H9 (cell line): ENCODE data around the gene MRFAP1. TPM values are rescaled to one million over a fixed set of nuclear protein-coding genes. Genes with fewer than 3 reads are reported as not detected.

Experiments used
- DNase-seq: peaks from one replicate; pipeline ENCODE4 v3.0.0-alpha.2; 2017
- H2AFZ ChIP-seq: one replicate; pipeline ENCODE4 v1.6.1; 2013; ENCODE audit warnings: mild to moderate bottlenecking, low read length, control low read depth, moderate library complexity
- H2AK5ac ChIP-seq: 2 replicates; pipeline ENCODE4 v1.6.1; 2013; ENCODE audit warnings: low read length, control low read depth, mixed read lengths; ENCODE audit not compliant: insufficient read length
- H2BK120ac ChIP-seq: one replicate; pipeline ENCODE4 v1.6.1; 2013; ENCODE audit warnings: low read depth, mild to moderate bottlenecking, low read length, control low read depth, inconsistent platforms; ENCODE audit not compliant: poor library complexity, severe bottlenecking
- H2BK12ac ChIP-seq: 2 replicates; pipeline ENCODE4 v1.6.1; 2013; ENCODE audit warnings: low read length, control low read depth, mixed read lengths, low read depth; ENCODE audit not compliant: insufficient read length
- H2BK15ac ChIP-seq: 2 replicates; pipeline ENCODE4 v1.6.1; 2013; ENCODE audit warnings: low read depth, low read length, control low read depth
- H2BK20ac ChIP-seq: one replicate; pipeline ENCODE4 v1.6.1; 2013; ENCODE audit warnings: low read depth, mild to moderate bottlenecking, low read length, control low read depth, inconsistent platforms; ENCODE audit not compliant: poor library complexity, severe bottlenecking
- H2BK5ac ChIP-seq: 2 replicates; pipeline ENCODE4 v1.6.1; 2013; ENCODE audit warnings: low read length, control low read depth, mixed read lengths; ENCODE audit not compliant: insufficient read length
- H3K14ac ChIP-seq: 2 replicates; pipeline ENCODE4 v1.6.1; 2013; ENCODE audit warnings: low read length, control low read depth; ENCODE audit not compliant: insufficient read depth
- H3K18ac ChIP-seq: 2 replicates; pipeline ENCODE4 v1.6.1; 2013; ENCODE audit warnings: low read depth, mild to moderate bottlenecking, mixed read lengths, low read length, control low read depth; ENCODE audit not compliant: insufficient read length
- H3K23ac ChIP-seq: 2 replicates; pipeline ENCODE4 v1.6.1; 2013; ENCODE audit warnings: low read length, control low read depth, mixed read lengths, low read depth; ENCODE audit not compliant: insufficient read length
- H3K23me2 ChIP-seq: 2 replicates; pipeline ENCODE4 v1.6.1; 2013; ENCODE audit warnings: low read depth, mild to moderate bottlenecking, mixed read lengths, low read length, control low read depth; ENCODE audit not compliant: insufficient read length, poor library complexity, severe bottlenecking
- H3K27ac ChIP-seq: 2 replicates; pipeline ENCODE4 v1.5.1; 2013; ENCODE audit warnings: low read length, control low read depth, mixed read lengths, low read depth; ENCODE audit not compliant: insufficient read length
- H3K27me3 ChIP-seq: 2 replicates; pipeline ENCODE4 v1.6.1; 2013; ENCODE audit warnings: low read length, control low read depth, inconsistent platforms; ENCODE audit not compliant: insufficient read depth
- H3K4ac ChIP-seq: 2 replicates; pipeline ENCODE4 v1.6.1; 2013; ENCODE audit warnings: low read depth, mild to moderate bottlenecking, control low read depth, inconsistent platforms, low read length, moderate library complexity
- H3K4me1 ChIP-seq: 2 replicates; pipeline ENCODE4 v1.6.1; 2013; ENCODE audit warnings: low read length, control low read depth, inconsistent platforms; ENCODE audit not compliant: insufficient read depth
- H3K4me2 ChIP-seq: 2 replicates; pipeline ENCODE4 v1.6.1; 2013; ENCODE audit warnings: low read length, control low read depth, mixed read lengths; ENCODE audit not compliant: insufficient read length, insufficient read depth
- H3K56ac ChIP-seq: 2 replicates; pipeline ENCODE4 v1.6.1; 2013; ENCODE audit warnings: low read depth, mild to moderate bottlenecking, mixed read lengths, low read length, control low read depth; ENCODE audit not compliant: insufficient read length
- H3K79me1 ChIP-seq: 2 replicates; pipeline ENCODE4 v1.6.1; 2013; ENCODE audit warnings: low read depth, mild to moderate bottlenecking, moderate library complexity, low read length, control low read depth, inconsistent platforms; ENCODE audit not compliant: insufficient read depth, poor library complexity, severe bottlenecking
- H3K79me2 ChIP-seq: 2 replicates; pipeline ENCODE4 v1.6.1; 2013; ENCODE audit warnings: low read length, control low read depth, inconsistent platforms; ENCODE audit not compliant: insufficient read depth
- H3K9ac ChIP-seq: 2 replicates; pipeline ENCODE4 v1.6.1; 2013; ENCODE audit warnings: low read length, control low read depth, mixed read lengths; ENCODE audit not compliant: insufficient read length; ENCODE audit errors: extremely low read depth
- H3K9me3 ChIP-seq: one replicate; pipeline ENCODE4 v1.6.1; 2013; ENCODE audit warnings: low read depth, low read length, inconsistent platforms; ENCODE audit not compliant: control insufficient read depth
- H3T11ph ChIP-seq: one replicate; pipeline ENCODE4 v1.6.1; 2013; ENCODE audit warnings: mild to moderate bottlenecking, low read length, control low read depth, inconsistent platforms
- H4K20me1 ChIP-seq: one replicate; pipeline ENCODE4 v1.6.1; 2013; ENCODE audit not compliant: control insufficient read depth, insufficient read length, insufficient read depth
- H4K5ac ChIP-seq: 2 replicates; pipeline ENCODE4 v1.6.1; 2013; ENCODE audit warnings: low read depth, mild to moderate bottlenecking, mixed read lengths, low read length, control low read depth; ENCODE audit not compliant: insufficient read length
- H4K8ac ChIP-seq: replicated peaks from 2 replicates; pipeline ENCODE4 v1.6.1; 2013; ENCODE audit warnings: low read length, control low read depth, mixed read lengths, low read depth; ENCODE audit not compliant: insufficient read length
- H4K91ac ChIP-seq: 2 replicates; pipeline ENCODE4 v1.6.1; 2013; ENCODE audit warnings: low read depth, mild to moderate bottlenecking, moderate library complexity, mixed read lengths, low read length, control low read depth; ENCODE audit not compliant: insufficient read length
- H3K27ac Mint-ChIP-seq, 3 experiments: 2 replicates in 2 of 3; 3 replicates in 1 of 3; pipeline ENCODE4 v1.8.0; 2020 to 2021; ENCODE audit warnings: mixed read lengths in 3 of 3, mild to moderate bottlenecking in 1 of 3, moderate library complexity in 1 of 3
- H3K27me3 Mint-ChIP-seq: 2 replicates; pipeline ENCODE4 v1.8.0; 2021; ENCODE audit warnings: low read depth, mild to moderate bottlenecking, moderate library complexity, mixed read lengths
- H3K36me3 Mint-ChIP-seq, 3 experiments: 2 replicates in 2 of 3; 3 replicates in 1 of 3; pipeline ENCODE4 v1.8.0; 2020 to 2021; ENCODE audit warnings: low read depth in 3 of 3, mixed read lengths in 3 of 3; ENCODE audit not compliant: insufficient read depth in 1 of 3
- H3K4me1 Mint-ChIP-seq, 2 experiments: 2 replicates each; pipeline ENCODE4 v1.8.0; 2020; ENCODE audit warnings: mixed read lengths in 2 of 2
- H3K4me3 Mint-ChIP-seq, 2 experiments: 2 replicates in 1 of 2; 3 replicates in 1 of 2; pipeline ENCODE4 v1.8.0; 2020 to 2021; ENCODE audit warnings: mild to moderate bottlenecking in 2 of 2, mixed read lengths in 2 of 2, moderate library complexity in 1 of 2
- H3K9me3 Mint-ChIP-seq, 2 experiments: 2 replicates in 1 of 2; 3 replicates in 1 of 2; pipeline ENCODE4 v1.8.0; 2020; ENCODE audit warnings: mild to moderate bottlenecking in 2 of 2, mixed read lengths in 2 of 2, moderate library complexity in 1 of 2
- WGBS: extraction: QIAGEN DNeasy Blood & Tissue Kit; methylation state at CpG from one replicate; pipeline ENCODE4 v1.1.7; 2013; ENCODE audit warnings: missing lambda C conversion rate, low lambda C conversion rate, mixed read lengths; ENCODE audit not compliant: insufficient read length; ENCODE audit errors: extremely low coverage; 5-methylcytosine and 5-hydroxymethylcytosine counted together
- total RNA-seq: library from RNA; stranded (reverse); gene quantifications from 2 replicates; pipeline ENCODE4 v1.2.1, GENCODE V29; 2021
- TF ChIP-seq, protein P1 (sequence below): fragments of 200-600 bp; sonication (generic); conservative IDR thresholded peaks from 3 replicates; pipeline ENCODE4 v1.8.0; 2021; ENCODE audit warnings: antibody characterized with exemption, mild to moderate bottlenecking

MRFAP1 gene
- total RNA-seq, 1 experiment from 2014 or later: 328 TPM

DNA sequence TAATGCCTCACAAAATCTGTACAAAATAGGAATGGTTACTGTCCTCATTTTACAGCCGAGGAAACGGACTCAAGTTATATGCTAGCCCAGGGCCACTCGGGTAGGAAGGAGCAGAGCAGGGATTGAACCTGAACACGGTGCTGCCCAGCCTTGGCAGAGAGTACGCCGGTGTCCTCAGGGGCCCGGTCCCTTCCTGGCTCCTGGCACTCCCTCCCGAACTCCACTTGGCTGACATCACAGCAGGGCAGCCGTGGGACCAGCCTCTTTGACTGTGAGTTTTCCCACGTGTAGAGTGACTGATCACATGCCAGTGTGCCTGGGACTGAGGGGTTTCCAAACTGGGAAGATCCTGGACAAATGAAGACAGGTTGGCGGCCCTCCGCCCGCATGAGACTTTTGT is 41.8 kb upstream of the MRFAP1 start:
- Histone ChIP-seq H2BK5ac (no peak overlapping the region), H3K79me1 (no peaks in the 10 kb centered on the region), H4K91ac (no peak overlapping the region), H3K4me1 (no peaks in the 10 kb centered on the region), H3K9me3 (no peaks in the 10 kb centered on the region), H4K20me1 (no peaks in the 10 kb centered on the region), H3K23ac (no peak overlapping the region), H3T11ph (no peak overlapping the region), H3K27ac (no peak overlapping the region), H3K14ac (no peak overlapping the region), H2BK120ac (no peak overlapping the region), H3K56ac (no peak overlapping the region), H3K9ac (no peak overlapping the region), H2AFZ (no peak overlapping the region), H3K18ac (no peak overlapping the region), H2BK12ac (no peak overlapping the region), H2BK15ac (no peak overlapping the region), H2AK5ac (no peak overlapping the region), H4K5ac (no peak overlapping the region), H3K4ac (no peak overlapping the region), H3K79me2 (no peaks in the 10 kb centered on the region), H2BK20ac (no peak overlapping the region), H3K23me2 (no peaks in the 10 kb centered on the region), H3K4me2 (no peak overlapping the region), H4K8ac (no peak overlapping the region), H3K27me3 (no peaks in the 10 kb centered on the region)
- Mint-ChIP-seq H3K36me3 (peaks cover 0 to 4% (median 0%) of the 10 kb centered on the region in 3 experiments; a peak in 2 of 7 replicates), H3K4me1 (0 out of 4 replicates have a peak, but pooled peaks cover 0 to 8% of the 10 kb centered on the region in 2 experiments), H3K27ac (no peak overlapping the region), H3K27me3 (peaks cover 2% of the 10 kb centered on the region), H3K4me3 (no peak overlapping the region), H3K9me3 (no peaks in the 10 kb centered on the region; a peak in 1 of 5 replicates)
- no peak for DNase-seq
- WGBS: no CpG with 5 or more reads among the region's 13 CpGs
- TF ChIP-seq, protein P1, sequence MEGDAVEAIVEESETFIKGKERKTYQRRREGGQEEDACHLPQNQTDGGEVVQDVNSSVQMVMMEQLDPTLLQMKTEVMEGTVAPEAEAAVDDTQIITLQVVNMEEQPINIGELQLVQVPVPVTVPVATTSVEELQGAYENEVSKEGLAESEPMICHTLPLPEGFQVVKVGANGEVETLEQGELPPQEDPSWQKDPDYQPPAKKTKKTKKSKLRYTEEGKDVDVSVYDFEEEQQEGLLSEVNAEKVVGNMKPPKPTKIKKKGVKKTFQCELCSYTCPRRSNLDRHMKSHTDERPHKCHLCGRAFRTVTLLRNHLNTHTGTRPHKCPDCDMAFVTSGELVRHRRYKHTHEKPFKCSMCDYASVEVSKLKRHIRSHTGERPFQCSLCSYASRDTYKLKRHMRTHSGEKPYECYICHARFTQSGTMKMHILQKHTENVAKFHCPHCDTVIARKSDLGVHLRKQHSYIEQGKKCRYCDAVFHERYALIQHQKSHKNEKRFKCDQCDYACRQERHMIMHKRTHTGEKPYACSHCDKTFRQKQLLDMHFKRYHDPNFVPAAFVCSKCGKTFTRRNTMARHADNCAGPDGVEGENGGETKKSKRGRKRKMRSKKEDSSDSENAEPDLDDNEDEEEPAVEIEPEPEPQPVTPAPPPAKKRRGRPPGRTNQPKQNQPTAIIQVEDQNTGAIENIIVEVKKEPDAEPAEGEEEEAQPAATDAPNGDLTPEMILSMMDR: no peak
